ENCODE data around the gene USP54. TPM values are rescaled to one million over a fixed set of nuclear protein-coding genes. Genes with fewer than 3 reads are reported as not detected.
"Not testable (repeated sequence)": the region's sequence is repeated elsewhere in the genome, so short reads cannot be mapped to it uniquely, and the experiment has no call there.

The USP54 gene
- total RNA-seq, 2 experiments from 2014 or later, result 2.7 to 3.2 TPM

DNA sequence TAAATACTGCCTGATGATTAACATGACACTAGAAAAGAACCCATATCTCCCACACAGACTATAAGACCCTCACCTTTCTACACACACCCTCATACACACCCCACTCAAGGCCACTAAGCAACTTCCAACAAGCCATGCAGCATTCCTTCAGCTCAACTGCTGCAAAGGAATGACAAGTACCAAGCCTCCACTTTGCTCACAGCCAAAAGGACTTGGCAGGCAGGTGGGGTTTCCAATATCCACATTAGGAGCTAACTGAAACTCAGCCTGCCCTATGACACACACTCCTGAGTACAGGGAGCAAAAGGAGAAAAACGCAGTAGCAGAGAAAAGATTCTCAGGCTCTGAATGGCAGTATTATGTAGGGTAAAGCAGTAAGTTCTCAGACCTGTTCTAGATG is 13.4 kb downstream of the USP54 start:
- ATAC-seq (ENCODE audit: poor library complexity), result no peak
- Histone ChIP-seq H3K36me3 (ENCODE audit: insufficient read depth, low read length) (no peaks in the 10 kb centered on the region), H3K27me3 (ENCODE audit: control insufficient read depth in 1 of 2, insufficient read depth in 2 of 2, low read length in 2 of 2) (no peaks in the 10 kb centered on the region), H3K4me3 (ENCODE audit: low read length) (no peak overlapping the region), H3K9me3 (ENCODE audit: control insufficient read depth in 1 of 2, insufficient read depth in 1 of 2, low read length in 2 of 2) (no peaks in the 10 kb centered on the region), H3K4me1 (ENCODE audit: insufficient read depth, low read length) (no peaks in the 10 kb centered on the region), H3K27ac (ENCODE audit: low read depth in 1 of 2, low read length in 2 of 2) (no peak overlapping the region)
- ChIA-PET CTCF (no interaction called here), POLR2A (no interaction called here)
- H3K4me3 Mint-ChIP-seq, result no peak overlapping the region
- intact Hi-C loops (cut with DNase I, micrococcal nuclease), result no loop called here
- no peak overlapping the region for H3K27ac Mint-ChIP-seq
- no peaks in the 10 kb centered on the region for H3K27me3 Mint-ChIP-seq
- H3K36me3 Mint-ChIP-seq (ENCODE audit: low read depth), result no peaks in the 10 kb centered on the region
- H3K4me1 Mint-ChIP-seq (ENCODE audit: low read depth), result no peaks in the 10 kb centered on the region
- H3K9me3 Mint-ChIP-seq, result no peaks in the 10 kb centered on the region
- TF ChIP-seq, protein P1, sequence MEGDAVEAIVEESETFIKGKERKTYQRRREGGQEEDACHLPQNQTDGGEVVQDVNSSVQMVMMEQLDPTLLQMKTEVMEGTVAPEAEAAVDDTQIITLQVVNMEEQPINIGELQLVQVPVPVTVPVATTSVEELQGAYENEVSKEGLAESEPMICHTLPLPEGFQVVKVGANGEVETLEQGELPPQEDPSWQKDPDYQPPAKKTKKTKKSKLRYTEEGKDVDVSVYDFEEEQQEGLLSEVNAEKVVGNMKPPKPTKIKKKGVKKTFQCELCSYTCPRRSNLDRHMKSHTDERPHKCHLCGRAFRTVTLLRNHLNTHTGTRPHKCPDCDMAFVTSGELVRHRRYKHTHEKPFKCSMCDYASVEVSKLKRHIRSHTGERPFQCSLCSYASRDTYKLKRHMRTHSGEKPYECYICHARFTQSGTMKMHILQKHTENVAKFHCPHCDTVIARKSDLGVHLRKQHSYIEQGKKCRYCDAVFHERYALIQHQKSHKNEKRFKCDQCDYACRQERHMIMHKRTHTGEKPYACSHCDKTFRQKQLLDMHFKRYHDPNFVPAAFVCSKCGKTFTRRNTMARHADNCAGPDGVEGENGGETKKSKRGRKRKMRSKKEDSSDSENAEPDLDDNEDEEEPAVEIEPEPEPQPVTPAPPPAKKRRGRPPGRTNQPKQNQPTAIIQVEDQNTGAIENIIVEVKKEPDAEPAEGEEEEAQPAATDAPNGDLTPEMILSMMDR (IDR thresholded peaks at IDR 0.05), result no peak
- DNase-seq, result no peak

DNA sequence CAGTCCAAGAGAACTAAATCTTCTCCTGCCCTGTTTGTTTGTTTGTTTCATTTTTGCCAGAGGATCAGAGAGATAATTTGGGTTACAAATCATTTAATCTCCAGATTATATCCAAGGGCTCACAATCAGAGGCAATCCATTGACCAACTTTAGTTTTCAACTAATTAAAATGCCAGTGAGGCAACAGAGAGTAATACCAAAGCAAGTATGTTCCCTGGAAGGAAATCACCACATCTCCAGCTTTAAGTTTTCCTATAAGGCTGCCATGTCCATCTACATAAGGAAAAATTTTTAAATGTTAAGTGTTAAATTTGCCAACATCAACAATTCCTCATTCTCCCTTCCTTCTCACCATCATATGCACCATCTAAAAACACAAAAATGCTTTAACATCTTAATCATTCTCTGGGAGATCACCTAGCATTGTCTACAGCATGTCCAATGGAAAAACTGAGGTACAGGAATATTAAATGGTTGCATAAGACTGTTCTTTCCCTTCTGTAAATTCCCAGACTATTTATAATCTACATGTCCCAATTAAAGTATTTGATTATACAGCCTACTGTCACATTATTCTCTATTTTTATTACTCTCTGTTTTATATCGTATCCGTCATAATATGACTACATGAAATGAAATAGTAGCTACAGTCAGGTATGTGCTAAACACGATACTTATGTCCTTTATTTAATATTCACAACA is 14.1 kb downstream of the USP54 start:
- no peaks in the 10 kb centered on the region for H3K4me1 ChIP-seq (ENCODE audit: insufficient read depth, low read length)
- CTCF ChIA-PET, result no interaction called here
- H3K4me3 ChIP-seq (ENCODE audit: low read length), result no peak overlapping the region
- Mint-ChIP-seq H3K4me1 (ENCODE audit: low read depth) (no peaks in the 10 kb centered on the region), H3K27ac (no peak overlapping the region), H3K27me3 (no peaks in the 10 kb centered on the region), H3K36me3 (ENCODE audit: low read depth) (no peaks in the 10 kb centered on the region), H3K9me3 (no peaks in the 10 kb centered on the region), H3K4me3 (no peak overlapping the region)
- DNase-seq (no peak), ATAC-seq (ENCODE audit: poor library complexity) (no peak)
- H3K9me3 ChIP-seq (ENCODE audit: control insufficient read depth in 1 of 2, insufficient read depth in 1 of 2, low read length in 2 of 2), result no peaks in the 10 kb centered on the region
- no peaks in the 10 kb centered on the region for H3K36me3 ChIP-seq (ENCODE audit: insufficient read depth, low read length)
- H3K27ac ChIP-seq (ENCODE audit: low read depth in 1 of 2, low read length in 2 of 2), result no peak overlapping the region
- no peaks in the 10 kb centered on the region for H3K27me3 ChIP-seq (ENCODE audit: control insufficient read depth in 1 of 2, insufficient read depth in 2 of 2, low read length in 2 of 2)
- POLR2A ChIA-PET, result no interaction called here
- TF ChIP-seq, protein P1 (IDR thresholded peaks at IDR 0.05), result no peak
- intact Hi-C loops (cut with DNase I, micrococcal nuclease), result no loop called here

DNA sequence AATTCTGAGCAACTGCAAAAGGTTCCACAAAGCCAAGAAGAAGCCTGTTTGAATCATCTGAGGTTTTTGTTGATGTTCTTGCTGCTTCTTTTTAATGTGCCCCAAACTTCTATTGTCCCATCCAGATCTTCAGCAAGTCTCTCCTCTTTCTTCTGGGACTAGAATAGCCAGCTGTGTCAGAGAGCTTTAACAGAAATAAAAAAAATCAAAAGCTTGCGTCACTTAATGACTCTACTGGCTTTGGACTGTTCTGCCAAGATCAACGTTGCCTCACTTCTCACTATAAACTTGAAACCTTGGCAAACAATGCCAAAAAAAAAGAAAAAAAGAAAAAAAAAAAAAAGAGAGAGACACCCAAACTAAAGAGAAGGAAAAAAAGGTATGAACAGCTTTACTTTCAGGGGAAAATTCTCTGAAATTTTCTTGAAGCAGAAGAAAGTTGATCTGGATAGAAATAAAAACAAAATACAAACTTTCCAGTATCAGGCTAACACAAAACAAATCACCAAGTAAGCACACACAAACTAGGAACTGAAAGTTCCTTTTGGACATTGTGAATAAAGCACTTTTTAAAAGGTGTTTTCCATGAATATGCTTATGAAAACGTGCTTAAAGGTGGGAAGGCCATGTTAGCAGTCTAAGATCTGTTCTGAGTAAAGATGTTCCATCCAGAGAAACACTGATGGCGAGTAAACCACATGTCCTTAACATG is 14.8 kb downstream of the USP54 start:
- H3K27ac ChIP-seq (ENCODE audit: low read depth in 1 of 2, low read length in 2 of 2), result no peak overlapping the region
- no peaks in the 10 kb centered on the region for H3K36me3 Mint-ChIP-seq (ENCODE audit: low read depth)
- no peaks in the 10 kb centered on the region for H3K4me1 ChIP-seq (ENCODE audit: insufficient read depth, low read length)
- no peak overlapping the region for H3K4me3 Mint-ChIP-seq
- H3K27me3 Mint-ChIP-seq, result no peaks in the 10 kb centered on the region
- ATAC-seq (ENCODE audit: poor library complexity), result no peak
- TF ChIP-seq, protein P1 (IDR thresholded peaks at IDR 0.05), result no peak
- no peak for DNase-seq
- ChIA-PET CTCF (no interaction called here), POLR2A (interaction anchor here (0.6 kb wide), 1 partner anchor 32 kb away, joined by 5 read pairs; no protein-coding TSS in a partner anchor)
- no peak overlapping the region for H3K27ac Mint-ChIP-seq
- H3K36me3 ChIP-seq (ENCODE audit: insufficient read depth, low read length), result no peaks in the 10 kb centered on the region
- H3K9me3 Mint-ChIP-seq, result no peaks in the 10 kb centered on the region
- H3K27me3 ChIP-seq (ENCODE audit: control insufficient read depth in 1 of 2, insufficient read depth in 2 of 2, low read length in 2 of 2), result no peaks in the 10 kb centered on the region
- intact Hi-C loops (cut with DNase I, micrococcal nuclease), result no loop called here
- no peaks in the 10 kb centered on the region for H3K9me3 ChIP-seq (ENCODE audit: control insufficient read depth in 1 of 2, insufficient read depth in 1 of 2, low read length in 2 of 2)
- H3K4me1 Mint-ChIP-seq (ENCODE audit: low read depth), result no peaks in the 10 kb centered on the region
- H3K4me3 ChIP-seq (ENCODE audit: low read length), result no peak overlapping the region

DNA sequence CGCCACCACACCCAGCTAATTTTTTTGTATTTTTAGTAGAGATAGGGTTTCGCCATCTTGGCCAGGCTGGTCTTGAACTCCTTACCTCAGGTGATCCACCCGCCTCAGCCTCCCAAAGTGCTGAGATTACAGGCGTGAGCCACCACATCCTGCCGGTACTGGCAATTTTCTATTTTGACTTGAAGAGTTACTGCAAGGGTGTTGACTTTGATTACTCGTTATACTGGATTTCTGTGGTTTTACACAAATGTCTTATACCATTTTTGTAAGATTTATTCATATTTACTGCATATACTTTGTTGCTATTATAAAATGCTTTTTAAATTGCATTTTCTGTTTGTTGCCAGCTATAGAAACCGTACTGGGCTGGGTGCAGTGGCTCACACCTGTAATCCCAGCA is 24.1 kb downstream of the USP54 start:
- POLR2A ChIA-PET, result not testable (repeated sequence)

More for the DNA sequence above, 24.1 kb downstream of the USP54 start:
- H3K27me3 Mint-ChIP-seq; H3K4me3 Mint-ChIP-seq; H3K36me3 ChIP-seq (ENCODE audit: insufficient read depth, low read length); H3K27ac ChIP-seq (ENCODE audit: low read depth in 1 of 2, low read length in 2 of 2); CTCF ChIA-PET; H3K27ac Mint-ChIP-seq; ATAC-seq (ENCODE audit: poor library complexity); H3K9me3 Mint-ChIP-seq; H3K36me3 Mint-ChIP-seq (ENCODE audit: low read depth); H3K4me1 ChIP-seq (ENCODE audit: insufficient read depth, low read length); H3K4me3 ChIP-seq (ENCODE audit: low read length); H3K9me3 ChIP-seq (ENCODE audit: control insufficient read depth in 1 of 2, insufficient read depth in 1 of 2, low read length in 2 of 2); H3K4me1 Mint-ChIP-seq (ENCODE audit: low read depth); H3K27me3 ChIP-seq (ENCODE audit: control insufficient read depth in 1 of 2, insufficient read depth in 2 of 2, low read length in 2 of 2); intact Hi-C loops (cut with DNase I, micrococcal nuclease); DNase-seq: not testable (repeated sequence)
